Caco-2 (cell line): ENCODE data around the gene WASHC3. TPM values are rescaled to one million over a fixed set of nuclear protein-coding genes. Genes with fewer than 3 reads are reported as not detected.

Experiments
- BruUV-seq: library from RNA; stranded (reverse); fragments of 400-500 nt; replicated peaks from 2 replicates; lab custom pipeline; 2021; lab: Mats Ljungman, UMichigan
- CTCF ChIA-PET: fragments of 300-600 bp; sonication (Branson Sonifier 250); formaldehyde crosslinking; loops from one replicate; lab custom pipeline; 2022; ENCODE audit warnings: antibody characterized with exemption; lab: Charles Lee
- POLR2A ChIA-PET: fragments of 300-600 bp; sonication (Branson Sonifier 250); formaldehyde crosslinking; loops from one replicate; lab custom pipeline; 2022; ENCODE audit warnings: antibody characterized with exemption; lab: Charles Lee
- DNase-seq, 2 experiments: peaks; one replicate each; pipeline versions ENCODE4 v3.0.0 to v3.0.0-alpha.2; 2020 to 2022
- H3K27me3 ChIP-seq: replicated peaks from 2 replicates; pipeline ENCODE4 v1.6.0; 2011; ENCODE audit warnings: low read length; ENCODE audit not compliant: control insufficient read depth, insufficient read depth
- H3K36me3 ChIP-seq: 2 replicates; pipeline ENCODE4 v1.5.1; 2011; ENCODE audit warnings: low read length; ENCODE audit not compliant: control insufficient read depth, insufficient read depth
- H3K4me1 ChIP-seq: fragments of 250-450 bp; sonication (Bioruptor Pico); 2 replicates; pipeline ENCODE4 v1.5.1; 2020; ENCODE audit warnings: mild to moderate bottlenecking
- H3K4me3 ChIP-seq: 2 replicates; pipeline ENCODE4 v1.5.1; 2011; ENCODE audit warnings: low read depth, mild to moderate bottlenecking, control low read depth, low read length
- H3K9me3 ChIP-seq: fragments of 250-450 bp; sonication (Bioruptor Pico); 2 replicates; pipeline ENCODE4 v1.5.1; 2020; ENCODE audit warnings: mild to moderate bottlenecking, moderate library complexity
- H3K27ac Mint-ChIP-seq: one replicate; pipeline ENCODE4 v1.8.0; 2022; ENCODE audit warnings: mixed read lengths; ENCODE audit not compliant: unreplicated experiment
- H3K27me3 Mint-ChIP-seq: one replicate; pipeline ENCODE4 v1.8.0; 2022; ENCODE audit warnings: mixed read lengths; ENCODE audit not compliant: insufficient read depth, unreplicated experiment
- H3K36me3 Mint-ChIP-seq: one replicate; pipeline ENCODE4 v1.8.0; 2022; ENCODE audit warnings: mild to moderate bottlenecking, mixed read lengths; ENCODE audit not compliant: insufficient read depth, unreplicated experiment
- H3K4me1 Mint-ChIP-seq: one replicate; pipeline ENCODE4 v1.8.0; 2022; ENCODE audit warnings: low read depth, mixed read lengths; ENCODE audit not compliant: unreplicated experiment
- H3K4me3 Mint-ChIP-seq: one replicate; pipeline ENCODE4 v1.8.0; 2022; ENCODE audit warnings: mild to moderate bottlenecking, moderate library complexity, mixed read lengths; ENCODE audit not compliant: unreplicated experiment
- H3K9me3 Mint-ChIP-seq: one replicate; pipeline ENCODE4 v1.8.0; 2022; ENCODE audit warnings: mixed read lengths; ENCODE audit not compliant: unreplicated experiment
- CTCF ChIP-seq, 2 experiments: fragments of 200-600 bp in 1 of 2; IDR thresholded peaks; 1 replicate in 1 of 2; 2 replicates in 1 of 2; pipeline versions ENCODE4 v1.5.1 to v1.8.0; 2011 to 2022; ENCODE audit warnings: antibody characterized with exemption in 1 of 2, control low read depth in 1 of 2, inconsistent platforms in 1 of 2, low read depth in 1 of 2, low read length in 1 of 2, mild to moderate bottlenecking in 1 of 2, moderate library complexity in 1 of 2; ENCODE audit not compliant: insufficient read depth in 1 of 2, severe bottlenecking in 1 of 2, unreplicated experiment in 1 of 2
- intact Hi-C: fragments of 100-400 bp; cut with micrococcal nuclease; formaldehyde crosslinking; loops from one replicate; pipeline ENCODE4 v1.10.0; 2022; ENCODE audit not compliant: unreplicated experiment
- total RNA-seq: library from RNA; stranded (reverse); gene quantifications from 2 replicates; pipeline ENCODE4 v1.2.3, GENCODE V29; 2022

Gene WASHC3
- total RNA-seq, 1 experiment from 2014 or later = 40.4 TPM

GRCh38 chr12:102005256-102005655 lies 56.5 kb downstream of the WASHC3 start:
- no peak overlapping the region for H3K4me3 Mint-ChIP-seq
- peaks cover 7% of the 10 kb centered on the region for H3K4me1 Mint-ChIP-seq
- ChIA-PET POLR2A (interaction anchor here (0.5 kb wide), 1 partner anchor 114 kb away, joined by 3 read pairs; no protein-coding TSS in a partner anchor), CTCF (no interaction called here)
- Histone ChIP-seq H3K36me3 (no peaks in the 10 kb centered on the region), H3K4me1 (peaks cover 21% of the 10 kb centered on the region), H3K27me3 (no peaks in the 10 kb centered on the region), H3K4me3 (no peak overlapping the region), H3K9me3 (peaks cover 3% of the 10 kb centered on the region; the same call in 1 of the 2 replicates)
- no peaks in the 10 kb centered on the region for H3K9me3 Mint-ChIP-seq
- intact Hi-C loops = no loop called here
- H3K36me3 Mint-ChIP-seq = peaks cover 4% of the 10 kb centered on the region
- BruUV-seq = no TSS peak
- H3K27ac Mint-ChIP-seq = peak overlapping the region; percentile 53
- TF ChIP-seq CTCF (IDR thresholded peaks at IDR 0.05; ENCODE audit: insufficient read depth in 1 of 2, low read depth in 1 of 2, low read length in 1 of 2, severe bottlenecking in 1 of 2, unreplicated experiment in 1 of 2) = no peak
- no peaks in the 10 kb centered on the region for H3K27me3 Mint-ChIP-seq
- no peak for DNase-seq

- H3K27ac Mint-ChIP-seq = no peak overlapping the region
- no peaks in the 10 kb centered on the region for H3K27me3 Mint-ChIP-seq
- BruUV-seq = no TSS peak
- H3K4me3 Mint-ChIP-seq = no peak overlapping the region
- no peak overlapping the region for H3K4me3 ChIP-seq
- H3K9me3 Mint-ChIP-seq = no peaks in the 10 kb centered on the region
- no peaks in the 10 kb centered on the region for H3K36me3 ChIP-seq
- intact Hi-C loops = no loop called here
- ChIA-PET CTCF (no interaction called here), POLR2A (no interaction called here)
- peaks cover 8% of the 10 kb centered on the region; the same call in 1 of the 2 replicates for H3K4me1 ChIP-seq
- DNase-seq = no peak
- peaks cover 10% of the 10 kb centered on the region for H3K4me1 Mint-ChIP-seq
- H3K9me3 ChIP-seq = 0 out of 2 replicates have a peak, but pooled peaks cover 3% of the 10 kb centered on the region
- H3K36me3 Mint-ChIP-seq = no peaks in the 10 kb centered on the region
- no peaks in the 10 kb centered on the region for H3K27me3 ChIP-seq
- TF ChIP-seq CTCF (IDR thresholded peaks at IDR 0.05; ENCODE audit: insufficient read depth in 1 of 2, low read depth in 1 of 2, low read length in 1 of 2, severe bottlenecking in 1 of 2, unreplicated experiment in 1 of 2) = no peak
Observed at GRCh38 chr12:101997102-101997501, 64.7 kb downstream of the WASHC3 start.

- Mint-ChIP-seq H3K27ac (no peak overlapping the region), H3K36me3 (no peaks in the 10 kb centered on the region), H3K4me3 (no peak overlapping the region), H3K27me3 (no peaks in the 10 kb centered on the region), H3K9me3 (peaks cover 5% of the 10 kb centered on the region), H3K4me1 (peaks cover 10% of the 10 kb centered on the region)
- Histone ChIP-seq H3K27me3 (no peaks in the 10 kb centered on the region), H3K4me3 (no peak overlapping the region), H3K36me3 (no peaks in the 10 kb centered on the region), H3K4me1 (peaks cover 8% of the 10 kb centered on the region; the same call in 1 of the 2 replicates), H3K9me3 (no peaks in the 10 kb centered on the region; the same call in 1 of the 2 replicates)
- intact Hi-C loops = no loop called here
- BruUV-seq = no TSS peak
- no peak for TF ChIP-seq CTCF (IDR thresholded peaks at IDR 0.05; ENCODE audit: insufficient read depth in 1 of 2, low read depth in 1 of 2, low read length in 1 of 2, severe bottlenecking in 1 of 2, unreplicated experiment in 1 of 2)
- no peak for DNase-seq
- ChIA-PET POLR2A (no interaction called here), CTCF (no interaction called here)
Observed at GRCh38 chr12:101995684-101996083, 66.1 kb downstream of the WASHC3 start.
